ENCODE results near the gene SMIM5.
A peak's percentile ranks its signal among the peaks of the same experiment; 100 is the strongest.

DNA sequence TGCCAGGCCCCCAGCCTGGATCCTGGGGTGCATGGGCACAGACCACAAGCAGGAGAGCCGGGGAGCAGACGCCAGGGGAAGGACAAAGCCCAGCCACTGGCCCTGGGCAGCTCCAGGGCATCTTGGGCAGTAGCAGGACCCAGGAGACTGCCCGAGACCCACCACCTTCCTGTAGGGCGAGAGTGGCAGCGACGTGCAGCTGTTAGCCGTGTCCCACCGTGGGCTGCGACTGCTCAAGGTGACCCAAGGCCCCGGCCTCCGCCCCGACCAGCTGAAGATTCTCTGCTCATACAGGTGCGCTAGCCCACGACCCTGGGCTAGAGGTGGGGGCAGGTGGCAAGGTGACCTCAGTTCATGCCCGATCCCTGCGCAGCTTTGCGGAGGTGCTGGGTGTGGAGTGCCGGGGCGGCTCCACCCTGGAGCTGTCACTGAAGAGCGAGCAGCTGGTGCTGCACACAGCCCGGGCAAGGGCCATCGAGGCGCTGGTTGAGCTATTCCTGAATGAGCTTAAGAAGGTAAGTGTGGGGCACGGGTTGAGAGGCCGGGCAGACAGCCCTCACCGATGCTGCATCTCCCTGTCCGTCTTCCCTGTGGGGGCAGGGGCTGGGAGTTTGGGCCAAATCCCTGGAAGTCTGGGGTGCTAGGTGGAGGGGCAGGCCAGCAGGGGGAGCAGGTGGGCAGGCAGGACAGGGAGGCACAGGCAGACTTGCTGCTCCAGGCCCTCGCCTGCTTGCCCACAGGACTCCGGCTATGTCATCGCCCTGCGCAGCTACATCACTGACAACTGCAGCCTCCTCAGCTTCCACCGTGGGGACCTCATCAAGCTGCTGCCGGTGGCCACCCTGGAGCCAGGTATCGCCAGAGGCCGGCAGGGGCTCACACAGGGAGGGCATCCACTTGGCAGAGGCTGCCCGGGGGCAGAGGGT lies 13.5 kb upstream of the SMIM5 start:
- TF ChIP-seq CTCF (conservative IDR thresholded peaks at IDR 0.05; ENCODE audit: low read length) = peak; percentile 77
- no peak for TF ChIP-seq EZH2phosphoT487 (IDR thresholded peaks at IDR 0.05; ENCODE audit: borderline replicate concordance, low read depth, low read length)

All from OCI-LY7 (cell line).